HG03378 (cell line): Measurements from ENCODE around the gene LYZL1.
"Not testable (repeated sequence)": the region's sequence is repeated elsewhere in the genome, so short reads cannot be mapped to it uniquely, and the experiment has no call there.

ENCODE experiments used
- ATAC-seq: cut with Tn5 transposase; IDR thresholded peaks from one replicate; pipeline ENCODE4 v1.9.1; 2021; ENCODE audit warnings: mild to moderate bottlenecking, moderate library complexity; ENCODE audit not compliant: unreplicated experiment

LYZL1 gene

DNA sequence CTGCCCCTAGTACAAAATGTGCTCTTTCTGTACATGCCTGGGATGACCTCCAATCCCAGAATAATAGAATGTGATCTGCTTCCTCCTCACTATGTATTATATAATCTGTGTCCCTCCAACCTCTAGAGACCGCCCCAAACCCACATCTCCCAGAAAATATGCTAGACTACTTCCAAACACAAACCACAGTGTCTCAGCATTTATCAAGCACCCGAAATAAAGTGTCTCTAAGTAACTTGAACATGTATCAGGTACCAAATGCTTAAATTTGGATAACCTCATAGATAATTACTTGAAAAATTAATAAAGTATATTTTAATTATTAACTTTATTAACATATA lies 16.1 kb downstream of the LYZL1 start:
- no peak for ATAC-seq

DNA sequence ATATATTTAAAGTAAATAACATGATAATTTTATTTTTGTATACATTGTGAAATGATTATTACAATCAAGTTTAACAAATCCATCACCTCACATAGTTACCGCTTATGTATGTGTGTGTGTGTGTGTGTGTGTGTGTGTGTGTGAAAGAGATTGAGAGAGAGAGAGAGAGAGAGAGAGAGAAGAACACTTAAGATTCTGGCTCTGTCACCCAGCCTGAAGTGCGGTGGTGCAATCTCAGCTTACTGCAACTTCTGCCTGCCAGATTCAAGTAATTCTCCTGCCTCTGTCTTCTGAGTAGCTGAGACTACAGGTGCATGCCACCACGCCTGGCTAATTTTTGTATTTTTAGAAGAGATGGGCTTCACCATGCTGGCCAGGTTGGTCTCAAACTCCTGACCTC lies 17.8 kb downstream of the LYZL1 start:
- no peak for ATAC-seq

DNA sequence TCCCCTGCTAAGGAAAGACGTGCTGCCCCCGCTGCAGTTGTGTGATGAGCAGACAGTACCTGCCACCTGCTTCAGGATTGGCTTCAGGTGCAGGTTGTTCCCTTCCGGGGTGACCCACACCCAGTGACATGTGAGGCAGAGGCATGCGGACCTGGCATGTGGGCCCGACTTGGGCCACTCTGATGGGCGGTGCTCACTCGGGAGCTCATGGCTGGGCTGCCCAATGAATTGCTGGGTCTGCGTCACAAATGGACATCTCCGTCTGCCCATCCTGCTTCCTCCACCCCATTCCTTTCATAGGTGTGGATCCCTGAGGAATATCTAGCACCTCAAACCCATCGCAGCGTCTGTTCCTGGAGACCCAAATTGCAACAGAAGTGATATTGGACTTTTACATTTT lies 19.3 kb downstream of the LYZL1 start:
- ATAC-seq: not testable (repeated sequence)

DNA sequence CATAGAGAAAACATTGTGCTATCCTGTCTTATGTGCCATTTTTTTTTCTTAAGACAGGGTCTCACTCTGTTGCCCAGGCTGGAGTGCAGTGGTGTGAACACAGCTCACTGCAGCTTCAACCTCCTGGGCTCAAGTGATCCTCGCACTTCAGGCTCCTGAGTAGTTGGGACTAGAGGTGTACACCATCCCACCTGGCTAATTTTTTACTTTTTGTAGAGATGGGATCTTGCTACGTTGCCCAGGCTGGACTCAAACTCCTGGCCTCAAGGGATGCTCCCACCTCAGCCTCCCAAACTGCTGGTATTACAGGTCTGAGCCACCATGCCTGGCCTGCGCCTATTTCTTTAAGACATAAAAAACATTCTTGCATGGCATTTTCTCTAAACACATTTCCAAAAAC lies 20.6 kb downstream of the LYZL1 start:
- no peak for ATAC-seq

DNA sequence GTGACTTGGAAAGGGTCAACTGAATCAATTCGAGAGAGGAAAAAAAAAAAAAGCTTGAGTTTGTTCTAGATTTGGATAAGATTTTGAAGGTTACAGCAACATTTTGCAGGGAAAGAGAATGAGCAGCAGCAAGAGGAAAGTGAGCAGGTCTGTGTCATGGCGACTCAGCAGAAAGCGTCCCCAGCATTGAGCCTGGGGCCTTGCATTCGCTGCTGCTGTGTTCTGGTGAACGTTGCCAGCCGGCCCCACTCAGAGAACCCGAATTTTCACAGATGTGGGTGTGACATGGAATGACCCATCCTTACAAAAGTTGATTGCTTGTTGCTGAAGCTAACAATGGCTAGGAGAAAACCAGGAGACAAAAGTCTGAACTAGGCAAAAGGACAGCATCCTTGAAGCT lies 21.6 kb downstream of the LYZL1 start:
- not testable (repeated sequence) for ATAC-seq

- no peak for ATAC-seq
These were observed 24.2 kb downstream of the LYZL1 start for GRCh38 chr10:29313071-29313470.

- ATAC-seq: no peak
These were observed 25.9 kb downstream of the LYZL1 start for GRCh38 chr10:29314726-29315125.

- ATAC-seq: no peak
These were observed 26.9 kb downstream of the LYZL1 start for GRCh38 chr10:29315814-29316213.

DNA sequence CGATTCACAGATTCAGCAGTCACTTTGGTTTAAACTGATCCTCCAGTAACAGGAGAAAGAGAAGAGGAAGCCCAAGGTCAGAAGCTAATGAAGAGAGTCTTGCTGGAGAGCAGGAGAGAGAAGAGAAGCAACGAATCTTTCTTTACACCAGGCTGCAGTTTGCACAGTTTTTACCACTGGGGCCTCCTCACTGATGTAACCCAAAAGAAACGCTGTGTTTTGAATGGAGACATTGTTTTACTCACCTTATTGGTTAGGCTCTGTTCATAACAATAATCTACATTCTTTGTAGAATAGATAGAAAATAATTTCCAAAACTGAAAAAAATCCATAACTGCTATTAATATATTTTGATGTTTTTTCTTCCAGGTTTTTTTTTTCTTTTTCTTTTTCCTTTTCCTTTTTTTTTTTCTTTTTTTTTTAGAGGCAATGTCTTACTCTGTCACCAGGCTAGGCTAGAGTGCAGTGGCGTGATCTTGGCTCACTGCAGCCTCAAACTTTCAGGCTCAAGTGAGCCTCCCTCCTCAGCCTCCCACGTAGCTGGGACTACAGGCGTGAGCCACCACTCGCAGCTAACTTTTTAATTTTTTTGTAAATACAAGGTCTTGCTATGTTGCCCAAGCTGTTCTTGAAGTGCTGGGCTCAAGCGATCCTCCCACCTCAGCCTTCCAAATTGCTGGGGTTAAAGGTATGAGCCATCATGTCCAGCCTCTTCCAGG lies 27.6 kb downstream of the LYZL1 start:
- no peak for ATAC-seq

GRCh38 chr10:29317027-29317420 lies 28.2 kb downstream of the LYZL1 start:
- ATAC-seq: no peak

- no peak for ATAC-seq
These were observed 28.7 kb downstream of the LYZL1 start for GRCh38 chr10:29317423-29318021.

- not testable (repeated sequence) for ATAC-seq
These were observed 29.5 kb downstream of the LYZL1 start for GRCh38 chr10:29318141-29319071.

GRCh38 chr10:29319205-29319781 lies 30.4 kb downstream of the LYZL1 start:
- no peak for ATAC-seq

DNA sequence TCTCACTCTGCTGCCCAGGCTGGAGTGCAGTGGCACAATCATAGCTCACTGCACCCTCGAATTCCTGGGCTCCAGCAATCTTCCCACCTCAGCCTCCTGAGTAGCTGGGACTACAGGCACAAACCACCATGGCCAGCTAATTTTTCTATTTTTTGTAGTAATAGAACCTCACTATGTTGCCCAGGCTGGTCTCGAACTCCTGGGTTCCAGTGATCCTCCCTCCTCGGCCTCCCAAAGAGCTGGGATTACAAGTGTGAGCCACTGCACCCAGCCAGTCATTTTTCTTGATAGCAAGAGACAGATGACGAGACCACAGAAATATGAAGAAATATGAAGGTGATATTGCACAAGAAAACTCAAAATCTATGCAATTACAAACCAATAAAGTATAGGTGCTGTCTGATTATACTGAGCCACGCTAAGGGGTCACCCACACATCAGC lies 31.8 kb downstream of the LYZL1 start:
- not testable (repeated sequence) for ATAC-seq

DNA sequence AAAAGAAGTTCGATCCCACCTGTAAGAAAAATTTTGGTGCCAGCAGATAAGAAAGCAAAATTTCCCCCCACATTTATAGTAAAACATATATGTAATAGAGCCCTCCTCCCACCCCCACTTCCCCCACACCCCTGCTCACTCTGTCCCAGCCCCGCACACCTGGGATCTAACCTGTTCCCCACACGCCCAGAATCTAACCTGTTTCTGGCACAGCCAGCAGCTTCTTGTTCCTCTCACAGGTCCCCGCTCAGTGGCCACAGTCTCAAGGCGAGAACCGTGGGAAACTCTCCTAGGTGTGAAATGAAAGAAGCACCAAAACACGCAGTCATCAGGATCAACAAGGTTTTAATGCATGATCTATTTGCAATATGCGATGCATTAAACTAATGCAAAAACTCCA lies 32.8 kb downstream of the LYZL1 start:
- no peak for ATAC-seq

DNA sequence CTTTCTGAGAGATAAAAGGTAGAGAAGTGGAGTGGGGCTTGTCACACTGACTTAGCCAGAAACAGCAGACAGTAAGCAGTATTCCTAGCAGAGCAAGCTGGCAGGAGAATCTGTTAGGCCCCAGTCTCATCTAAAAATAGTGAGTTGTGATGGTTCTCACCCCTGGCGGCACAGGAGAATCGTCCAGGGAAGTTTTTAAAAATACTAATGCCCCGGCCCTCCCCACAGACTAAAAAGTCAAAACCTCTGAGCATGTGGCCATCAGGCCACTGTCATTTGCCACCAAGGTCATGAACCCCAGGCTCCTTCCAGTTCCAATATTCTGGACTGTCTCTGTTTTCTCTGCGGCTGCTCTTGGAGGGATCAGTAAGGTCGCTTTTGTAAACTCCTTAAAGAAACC lies 34.0 kb downstream of the LYZL1 start:
- ATAC-seq: no peak

DNA sequence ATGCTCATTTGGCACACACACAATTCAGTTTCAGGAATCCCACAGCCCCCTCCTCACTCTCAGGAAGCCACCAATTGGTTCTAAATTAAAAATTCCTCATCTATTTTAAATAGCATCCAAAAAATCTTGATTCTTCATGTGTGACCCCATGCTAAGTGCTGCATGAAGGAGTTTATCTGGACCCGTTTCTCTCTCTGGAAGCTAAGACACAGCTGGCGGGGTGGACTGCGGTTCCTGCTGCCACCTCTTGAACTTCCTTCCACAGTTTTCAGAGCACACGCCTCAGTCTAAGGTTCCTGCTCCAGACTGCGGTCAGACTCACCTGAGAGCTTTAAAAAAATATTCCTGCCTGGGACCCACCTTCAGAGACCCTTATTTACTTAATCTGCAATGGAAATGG lies 34.5 kb downstream of the LYZL1 start:
- no peak for ATAC-seq

GRCh38 chr10:29324220-29324841 lies 35.5 kb downstream of the LYZL1 start:
- ATAC-seq: no peak

DNA sequence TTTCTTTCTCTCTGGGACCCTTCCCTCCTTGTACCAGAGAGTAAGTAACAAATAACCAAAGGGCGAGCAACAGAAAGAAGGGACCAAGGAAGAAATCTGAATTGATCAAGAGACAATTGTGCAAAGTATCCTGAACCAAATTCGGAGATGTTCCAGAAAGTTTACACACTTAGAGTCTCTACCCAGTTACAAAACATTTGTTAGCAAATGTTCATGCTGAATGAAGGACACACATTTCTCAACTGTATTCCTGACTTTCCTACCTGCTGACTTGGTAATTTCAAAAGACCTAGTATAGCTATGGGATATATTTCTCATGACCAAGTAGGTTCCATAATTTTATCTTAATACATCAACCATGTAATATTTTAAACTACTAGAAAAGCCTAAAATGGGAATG lies 37.4 kb downstream of the LYZL1 start:
- no peak for ATAC-seq

- no peak for ATAC-seq
These were observed 38.2 kb downstream of the LYZL1 start for GRCh38 chr10:29326886-29327745.
